Caco-2 (cell line): ENCODE data around the gene C1RL. TPM values are rescaled to one million over a fixed set of nuclear protein-coding genes. Genes with fewer than 3 reads are reported as not detected.

Experiments used
- BruUV-seq: library from RNA; stranded (reverse); fragments of 400-500 nt; replicated peaks from 2 replicates; lab custom pipeline; 2021; lab: Mats Ljungman, UMichigan
- CTCF ChIA-PET: fragments of 300-600 bp; sonication (Branson Sonifier 250); formaldehyde crosslinking; loops from one replicate; lab custom pipeline; 2022; ENCODE audit warnings: antibody characterized with exemption; lab: Charles Lee
- POLR2A ChIA-PET: fragments of 300-600 bp; sonication (Branson Sonifier 250); formaldehyde crosslinking; loops from one replicate; lab custom pipeline; 2022; ENCODE audit warnings: antibody characterized with exemption; lab: Charles Lee
- DNase-seq, 2 experiments: peaks; one replicate each; pipeline versions ENCODE4 v3.0.0 to v3.0.0-alpha.2; 2020 to 2022
- H3K27me3 ChIP-seq: replicated peaks from 2 replicates; pipeline ENCODE4 v1.6.0; 2011; ENCODE audit warnings: low read length; ENCODE audit not compliant: control insufficient read depth, insufficient read depth
- H3K36me3 ChIP-seq: 2 replicates; pipeline ENCODE4 v1.5.1; 2011; ENCODE audit warnings: low read length; ENCODE audit not compliant: control insufficient read depth, insufficient read depth
- H3K4me1 ChIP-seq: fragments of 250-450 bp; sonication (Bioruptor Pico); 2 replicates; pipeline ENCODE4 v1.5.1; 2020; ENCODE audit warnings: mild to moderate bottlenecking
- H3K4me3 ChIP-seq: 2 replicates; pipeline ENCODE4 v1.5.1; 2011; ENCODE audit warnings: low read depth, mild to moderate bottlenecking, control low read depth, low read length
- H3K9me3 ChIP-seq: fragments of 250-450 bp; sonication (Bioruptor Pico); 2 replicates; pipeline ENCODE4 v1.5.1; 2020; ENCODE audit warnings: mild to moderate bottlenecking, moderate library complexity
- H3K27ac Mint-ChIP-seq: one replicate; pipeline ENCODE4 v1.8.0; 2022; ENCODE audit warnings: mixed read lengths; ENCODE audit not compliant: unreplicated experiment
- H3K27me3 Mint-ChIP-seq: one replicate; pipeline ENCODE4 v1.8.0; 2022; ENCODE audit warnings: mixed read lengths; ENCODE audit not compliant: insufficient read depth, unreplicated experiment
- H3K36me3 Mint-ChIP-seq: one replicate; pipeline ENCODE4 v1.8.0; 2022; ENCODE audit warnings: mild to moderate bottlenecking, mixed read lengths; ENCODE audit not compliant: insufficient read depth, unreplicated experiment
- H3K4me1 Mint-ChIP-seq: one replicate; pipeline ENCODE4 v1.8.0; 2022; ENCODE audit warnings: low read depth, mixed read lengths; ENCODE audit not compliant: unreplicated experiment
- H3K4me3 Mint-ChIP-seq: one replicate; pipeline ENCODE4 v1.8.0; 2022; ENCODE audit warnings: mild to moderate bottlenecking, moderate library complexity, mixed read lengths; ENCODE audit not compliant: unreplicated experiment
- H3K9me3 Mint-ChIP-seq: one replicate; pipeline ENCODE4 v1.8.0; 2022; ENCODE audit warnings: mixed read lengths; ENCODE audit not compliant: unreplicated experiment
- CTCF ChIP-seq, 2 experiments: fragments of 200-600 bp in 1 of 2; IDR thresholded peaks; 1 replicate in 1 of 2; 2 replicates in 1 of 2; pipeline versions ENCODE4 v1.5.1 to v1.8.0; 2011 to 2022; ENCODE audit warnings: antibody characterized with exemption in 1 of 2, control low read depth in 1 of 2, inconsistent platforms in 1 of 2, low read depth in 1 of 2, low read length in 1 of 2, mild to moderate bottlenecking in 1 of 2, moderate library complexity in 1 of 2; ENCODE audit not compliant: insufficient read depth in 1 of 2, severe bottlenecking in 1 of 2, unreplicated experiment in 1 of 2
- intact Hi-C: fragments of 100-400 bp; cut with micrococcal nuclease; formaldehyde crosslinking; loops from one replicate; pipeline ENCODE4 v1.10.0; 2022; ENCODE audit not compliant: unreplicated experiment
- total RNA-seq: library from RNA; stranded (reverse); gene quantifications from 2 replicates; pipeline ENCODE4 v1.2.3, GENCODE V29; 2022

C1RL gene
- total RNA-seq, 1 experiment from 2014 or later, result 40.2 TPM

- H3K27ac Mint-ChIP-seq, result no peak overlapping the region
- H3K9me3 Mint-ChIP-seq, result no peaks in the 10 kb centered on the region
- no TSS peak for BruUV-seq
- H3K4me1 ChIP-seq, result peaks cover 12% of the 10 kb centered on the region
- no peaks in the 10 kb centered on the region for H3K27me3 Mint-ChIP-seq
- H3K4me3 ChIP-seq, result no peak overlapping the region
- ChIA-PET POLR2A (no interaction called here), CTCF (no interaction called here)
- intact Hi-C loops, result no loop called here
- H3K36me3 Mint-ChIP-seq, result no peaks in the 10 kb centered on the region
- H3K36me3 ChIP-seq, result no peaks in the 10 kb centered on the region
- H3K9me3 ChIP-seq, result no peaks in the 10 kb centered on the region
- no peak for TF ChIP-seq CTCF (IDR thresholded peaks at IDR 0.05; ENCODE audit: insufficient read depth in 1 of 2, low read depth in 1 of 2, low read length in 1 of 2, severe bottlenecking in 1 of 2, unreplicated experiment in 1 of 2)
- H3K4me3 Mint-ChIP-seq, result no peak overlapping the region
- no peaks in the 10 kb centered on the region for H3K27me3 ChIP-seq
- H3K4me1 Mint-ChIP-seq, result peaks cover 24% of the 10 kb centered on the region
- DNase-seq, result no peak
Measured at GRCh38 chr12:7064516-7064915, 44.5 kb downstream of the C1RL start.

GRCh38 chr12:7061596-7061995, 47.4 kb downstream of the C1RL start:
- Histone ChIP-seq H3K4me3 (no peak overlapping the region), H3K4me1 (peaks cover 20% of the 10 kb centered on the region), H3K36me3 (no peaks in the 10 kb centered on the region), H3K9me3 (no peaks in the 10 kb centered on the region), H3K27me3 (no peaks in the 10 kb centered on the region)
- Mint-ChIP-seq H3K27me3 (no peaks in the 10 kb centered on the region), H3K27ac (no peak overlapping the region), H3K36me3 (no peaks in the 10 kb centered on the region), H3K9me3 (peaks cover 10% of the 10 kb centered on the region), H3K4me1 (peaks cover 21% of the 10 kb centered on the region), H3K4me3 (no peak overlapping the region)
- DNase-seq, result no peak
- POLR2A ChIA-PET, result interaction anchor here (1.5 kb wide), 1 partner anchor 46 kb away, joined by 4 read pairs; no protein-coding TSS in a partner anchor
- CTCF ChIA-PET, result interaction anchor here (1.4 to 3.0 kb wide), 3 partner anchors 18 to 47 kb away, joined by 3 to 26 read pairs (median 9); partner anchors contain the start of gene C1RL
- intact Hi-C loops, result no loop called here
- no TSS peak for BruUV-seq
- no peak for TF ChIP-seq CTCF (IDR thresholded peaks at IDR 0.05; ENCODE audit: insufficient read depth in 1 of 2, low read depth in 1 of 2, low read length in 1 of 2, severe bottlenecking in 1 of 2, unreplicated experiment in 1 of 2)

- H3K4me3 Mint-ChIP-seq, result no peak overlapping the region
- H3K27ac Mint-ChIP-seq, result no peak overlapping the region
- ChIA-PET CTCF (interaction anchor here (0.8 to 3.0 kb wide), 5 partner anchors 18 to 147 kb away, joined by 3 to 26 read pairs (median 6); partner anchors contain the start of genes C1RL and ENO2), POLR2A (interaction anchor here (1.5 kb wide), 1 partner anchor 47 kb away, joined by 4 read pairs; no protein-coding TSS in a partner anchor)
- no peak for DNase-seq
- H3K36me3 ChIP-seq, result no peaks in the 10 kb centered on the region
- H3K27me3 ChIP-seq, result no peaks in the 10 kb centered on the region
- H3K9me3 Mint-ChIP-seq, result peaks cover 10% of the 10 kb centered on the region
- intact Hi-C loops, result no loop called here
- TF ChIP-seq CTCF (IDR thresholded peaks at IDR 0.05; ENCODE audit: insufficient read depth in 1 of 2, low read depth in 1 of 2, low read length in 1 of 2, severe bottlenecking in 1 of 2, unreplicated experiment in 1 of 2), result no peak
- no peaks in the 10 kb centered on the region for H3K9me3 ChIP-seq
- peaks cover 21% of the 10 kb centered on the region for H3K4me1 Mint-ChIP-seq
- no TSS peak for BruUV-seq
- peaks cover 20% of the 10 kb centered on the region for H3K4me1 ChIP-seq
- H3K27me3 Mint-ChIP-seq, result no peaks in the 10 kb centered on the region
- H3K4me3 ChIP-seq, result no peak overlapping the region
- no peaks in the 10 kb centered on the region for H3K36me3 Mint-ChIP-seq
Measured at GRCh38 chr12:7061138-7061537, 47.9 kb downstream of the C1RL start.
